Stomach (tissue), 4 donors: Measurements from ENCODE around the gene ITGB7.

Experiments used
- CTCF ChIP-seq, 7 experiments: fragments of 450-650 bp in 4 of 7; fragments of 200-600 bp in 3 of 7; sonication (generic) in 3 of 7; IDR thresholded peaks; one replicate each; pipeline ENCODE4 v1.5.1; 2016 to 2019; ENCODE audit warnings: antibody characterized with exemption in 7 of 7, control low read depth in 2 of 7, mild to moderate bottlenecking in 1 of 7
- EP300 ChIP-seq: sonication (generic); formaldehyde crosslinking; IDR thresholded peaks from one replicate; pipeline ENCODE4 v1.6.1; 2017; ENCODE audit warnings: antibody characterized with exemption
- POLR2A ChIP-seq, 4 donors: fragments of 450-650 bp; IDR thresholded peaks; one replicate each; pipeline ENCODE4 v1.6.1; 2016; ENCODE audit warnings: antibody characterized with exemption in 4 of 4, control low read depth in 2 of 4, mild to moderate bottlenecking in 1 of 4, moderate library complexity in 1 of 4
- POLR2AphosphoS5 ChIP-seq, 3 donors: sonication (generic); formaldehyde crosslinking; IDR thresholded peaks; one replicate each; pipeline ENCODE4 v1.6.1; 2016; ENCODE audit warnings: antibody characterized with exemption in 3 of 3

DNA sequence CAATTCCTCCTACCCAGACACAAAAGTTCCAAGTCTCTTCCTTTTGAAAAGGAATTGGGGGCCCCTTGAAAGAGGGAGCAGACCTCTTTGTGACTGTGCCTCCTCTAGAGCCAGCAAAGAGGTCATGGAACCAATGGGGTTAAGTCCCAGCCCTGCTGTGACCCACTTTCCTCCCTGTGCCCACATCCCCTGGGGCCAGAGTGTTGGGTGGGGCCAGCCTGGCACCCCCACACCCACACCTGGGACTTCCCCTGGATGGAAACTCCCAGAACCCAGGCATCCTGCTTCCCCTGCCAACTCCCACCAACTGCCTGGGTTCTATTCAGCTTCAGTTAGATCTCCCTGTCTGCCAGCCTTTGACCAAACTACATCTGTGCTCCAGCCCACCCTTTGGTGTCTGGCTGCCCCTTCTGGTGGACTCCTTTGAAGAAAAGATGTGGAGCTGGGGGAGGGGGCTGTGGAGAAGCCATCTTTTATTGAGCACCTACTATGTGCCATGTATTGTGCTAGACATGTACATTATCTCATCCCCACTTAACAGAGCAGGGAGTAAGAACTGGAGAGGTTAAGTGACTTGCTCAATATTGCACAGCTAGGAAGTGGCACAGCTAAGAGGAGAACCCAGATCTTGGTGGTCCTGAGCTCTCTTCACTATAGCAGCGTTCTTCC, 29.5 kb upstream of the ITGB7 start:
- TF ChIP-seq CTCF (IDR thresholded peaks at IDR 0.05) (no peak), POLR2AphosphoS5 (IDR thresholded peaks at IDR 0.05) (no peak), EP300 (no peak), POLR2A (IDR thresholded peaks at IDR 0.05) (no peak)
